HUES6 (cell line): ENCODE data around the gene GPR162.

Source experiments
- H3K27ac ChIP-seq: 2 replicates; pipeline ENCODE4 v1.7.0; 2013; ENCODE audit warnings: low read depth, mild to moderate bottlenecking, low read length, inconsistent platforms
- H3K27me3 ChIP-seq: 2 replicates; pipeline ENCODE4 v1.6.1; 2013; ENCODE audit warnings: low read length; ENCODE audit not compliant: control insufficient read depth, insufficient read depth
- H3K36me3 ChIP-seq: 2 replicates; pipeline ENCODE4 v1.6.1; 2013; ENCODE audit warnings: low read length; ENCODE audit not compliant: control insufficient read depth, insufficient read depth
- H3K4me1 ChIP-seq: 2 replicates; pipeline ENCODE4 v1.6.1; 2013; ENCODE audit warnings: low read length; ENCODE audit not compliant: control insufficient read depth, insufficient read depth
- H3K4me3 ChIP-seq: 2 replicates; pipeline ENCODE4 v1.5.1; 2013; ENCODE audit warnings: low read depth, low read length
- H3K9ac ChIP-seq: one replicate; pipeline ENCODE4 v1.6.1; 2013; ENCODE audit warnings: mild to moderate bottlenecking, low read length
- H3K9me3 ChIP-seq: 2 replicates; pipeline ENCODE4 v1.6.1; 2013; ENCODE audit warnings: low read depth, low read length; ENCODE audit not compliant: control insufficient read depth, insufficient read depth

GPR162 gene

GRCh38 chr12:6790496-6791150 is 31.0 kb upstream of the GPR162 start:
- Histone ChIP-seq H3K4me1 (peaks cover 30% of the 10 kb centered on the region), H3K4me3 (no peak overlapping the region), H3K9ac (no peak overlapping the region)

GRCh38 chr12:6791931-6792520 is 29.6 kb upstream of the GPR162 start:
- no peak overlapping the region for H3K4me3 ChIP-seq
- no peaks in the 10 kb centered on the region for H3K36me3 ChIP-seq
- H3K9me3 ChIP-seq, result no peaks in the 10 kb centered on the region
- no peak overlapping the region for H3K27ac ChIP-seq
- peaks cover 26% of the 10 kb centered on the region for H3K4me1 ChIP-seq
- H3K9ac ChIP-seq, result no peak overlapping the region
- H3K27me3 ChIP-seq, result no peaks in the 10 kb centered on the region

More at GRCh38 chr12:6790496-6791150, 31.0 kb upstream of the GPR162 start:
- H3K27me3 ChIP-seq, result no peaks in the 10 kb centered on the region
- H3K36me3 ChIP-seq, result no peaks in the 10 kb centered on the region
- H3K9me3 ChIP-seq, result no peaks in the 10 kb centered on the region
- H3K27ac ChIP-seq, result no peak overlapping the region

GRCh38 chr12:6792522-6793201 is 29.0 kb upstream of the GPR162 start:
- Histone ChIP-seq H3K9ac (no peak overlapping the region), H3K27ac (no peak overlapping the region), H3K4me1 (peaks cover 23% of the 10 kb centered on the region), H3K4me3 (no peak overlapping the region), H3K9me3 (no peaks in the 10 kb centered on the region), H3K36me3 (no peaks in the 10 kb centered on the region), H3K27me3 (no peaks in the 10 kb centered on the region)

GRCh38 chr12:6795088-6795487 is 26.5 kb upstream of the GPR162 start:
- Histone ChIP-seq H3K9me3 (no peaks in the 10 kb centered on the region), H3K36me3 (no peaks in the 10 kb centered on the region), H3K27ac (no peak overlapping the region), H3K27me3 (no peaks in the 10 kb centered on the region), H3K4me3 (no peak overlapping the region), H3K4me1 (peaks cover 15% of the 10 kb centered on the region; the same call in 1 of the 2 replicates), H3K9ac (peak overlapping the region; percentile 29)

- Histone ChIP-seq H3K27me3 (no peaks in the 10 kb centered on the region), H3K9me3 (no peaks in the 10 kb centered on the region), H3K4me3 (no peak overlapping the region), H3K36me3 (no peaks in the 10 kb centered on the region), H3K9ac (no peak overlapping the region), H3K27ac (no peak overlapping the region), H3K4me1 (peaks cover 15% of the 10 kb centered on the region; the same call in 1 of the 2 replicates)
Observed at GRCh38 chr12:6796576-6796975, 25.0 kb upstream of the GPR162 start.

GRCh38 chr12:6799147-6799546 is 22.5 kb upstream of the GPR162 start:
- Histone ChIP-seq H3K9ac (no peak overlapping the region), H3K36me3 (no peaks in the 10 kb centered on the region), H3K27ac (no peak overlapping the region), H3K4me3 (no peak overlapping the region), H3K27me3 (no peaks in the 10 kb centered on the region), H3K9me3 (no peaks in the 10 kb centered on the region), H3K4me1 (peaks cover 6% of the 10 kb centered on the region; the same call in 1 of the 2 replicates)

- Histone ChIP-seq H3K4me3 (no peak overlapping the region), H3K9ac (no peak overlapping the region), H3K27me3 (no peaks in the 10 kb centered on the region), H3K36me3 (no peaks in the 10 kb centered on the region), H3K9me3 (no peaks in the 10 kb centered on the region), H3K4me1 (peaks cover 17% of the 10 kb centered on the region), H3K27ac (no peak overlapping the region)
Observed at GRCh38 chr12:6807170-6807569, 14.5 kb upstream of the GPR162 start.

- Histone ChIP-seq H3K27ac (no peak overlapping the region), H3K36me3 (no peaks in the 10 kb centered on the region), H3K27me3 (no peaks in the 10 kb centered on the region), H3K4me1 (peaks cover 17% of the 10 kb centered on the region), H3K9me3 (no peaks in the 10 kb centered on the region), H3K4me3 (no peak overlapping the region), H3K9ac (no peak overlapping the region)
Observed at GRCh38 chr12:6809056-6809455, 12.6 kb upstream of the GPR162 start.

- H3K27ac ChIP-seq, result no peak overlapping the region
- no peak overlapping the region for H3K4me3 ChIP-seq
- no peaks in the 10 kb centered on the region for H3K9me3 ChIP-seq
- no peak overlapping the region for H3K9ac ChIP-seq
- H3K4me1 ChIP-seq, result peaks cover 17% of the 10 kb centered on the region
- no peaks in the 10 kb centered on the region for H3K36me3 ChIP-seq
- peaks cover 8% of the 10 kb centered on the region; the same call in 1 of the 2 replicates for H3K27me3 ChIP-seq
Observed at GRCh38 chr12:6810758-6811157, 10.9 kb upstream of the GPR162 start.

GRCh38 chr12:6813363-6813762 is 8.3 kb upstream of the GPR162 start:
- Histone ChIP-seq H3K4me3 (no peak overlapping the region), H3K9me3 (no peaks in the 10 kb centered on the region), H3K27me3 (peaks cover 8% of the 10 kb centered on the region; the same call in 1 of the 2 replicates), H3K4me1 (peaks cover 22% of the 10 kb centered on the region), H3K9ac (no peak overlapping the region), H3K36me3 (no peaks in the 10 kb centered on the region), H3K27ac (no peak overlapping the region)

GRCh38 chr12:6816598-6816997 is 5.0 kb upstream of the GPR162 start:
- H3K4me3 ChIP-seq, result no peak overlapping the region
- H3K4me1 ChIP-seq, result peaks cover 31% of the 10 kb centered on the region
- peaks cover 21% of the 10 kb centered on the region for H3K27me3 ChIP-seq
- no peak overlapping the region for H3K27ac ChIP-seq
- H3K9ac ChIP-seq, result no peak overlapping the region
- no peaks in the 10 kb centered on the region for H3K36me3 ChIP-seq
- H3K9me3 ChIP-seq, result no peaks in the 10 kb centered on the region
